Measurements from ENCODE around the gene CDK14. TPM values are rescaled to one million over a fixed set of nuclear protein-coding genes. Genes with fewer than 3 reads are reported as not detected.

Gene CDK14
- total RNA-seq, 4 donors from 2014 or later, result 3.3 to 61.6 (median 38.7) TPM

GRCh38 chr7:90948085-90948484 is 352.0 kb downstream of the CDK14 start:
- no peak for DNase-seq
- H3K27me3 ChIP-seq, result no peaks in the 10 kb centered on the region
- no peak overlapping the region for H3K4me3 ChIP-seq
- no peaks in the 10 kb centered on the region for H3K4me1 ChIP-seq
- no peaks in the 10 kb centered on the region for H3K9me3 ChIP-seq
- no peak overlapping the region for H3K27ac ChIP-seq
- TF ChIP-seq CTCF (IDR thresholded peaks at IDR 0.05), result no peak
- TF ChIP-seq POLR2A (IDR thresholded peaks at IDR 0.05), result no peak
- intact Hi-C loops (cut with DNase I; ENCODE audit: low total_unique reads), result no loop called here
- peaks cover 0 to 4% of the 10 kb centered on the region in 2 donors for H3K36me3 ChIP-seq

DNA sequence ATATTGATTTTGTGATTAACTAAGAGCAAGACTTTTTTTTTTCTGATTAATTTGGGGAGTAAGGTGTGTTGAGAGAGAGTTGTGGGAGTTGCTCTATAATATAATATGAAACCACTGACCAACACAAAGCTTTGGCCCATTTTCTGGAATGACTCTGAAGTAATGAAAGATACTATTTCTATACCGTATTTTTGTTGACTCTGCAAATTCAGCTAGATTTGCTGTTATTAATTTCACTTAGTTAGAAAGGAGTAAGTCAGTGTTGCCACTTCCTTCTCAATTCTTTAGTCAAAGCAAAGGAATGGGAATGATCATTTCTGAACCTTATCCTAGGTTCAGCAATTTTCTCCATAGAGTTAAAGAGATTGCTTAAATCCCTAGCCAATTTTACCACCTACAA is 355.1 kb downstream of the CDK14 start:
- Histone ChIP-seq H3K9me3 (no peaks in the 10 kb centered on the region), H3K36me3 (peaks cover 0 to 4% of the 10 kb centered on the region in 2 donors), H3K27me3 (no peaks in the 10 kb centered on the region), H3K27ac (no peak overlapping the region), H3K4me1 (no peaks in the 10 kb centered on the region), H3K4me3 (no peak overlapping the region)
- intact Hi-C loops (cut with DNase I; ENCODE audit: low total_unique reads), result no loop called here
- TF ChIP-seq POLR2A (IDR thresholded peaks at IDR 0.05) (no peak), CTCF (IDR thresholded peaks at IDR 0.05) (no peak)
- no peak for DNase-seq

DNA sequence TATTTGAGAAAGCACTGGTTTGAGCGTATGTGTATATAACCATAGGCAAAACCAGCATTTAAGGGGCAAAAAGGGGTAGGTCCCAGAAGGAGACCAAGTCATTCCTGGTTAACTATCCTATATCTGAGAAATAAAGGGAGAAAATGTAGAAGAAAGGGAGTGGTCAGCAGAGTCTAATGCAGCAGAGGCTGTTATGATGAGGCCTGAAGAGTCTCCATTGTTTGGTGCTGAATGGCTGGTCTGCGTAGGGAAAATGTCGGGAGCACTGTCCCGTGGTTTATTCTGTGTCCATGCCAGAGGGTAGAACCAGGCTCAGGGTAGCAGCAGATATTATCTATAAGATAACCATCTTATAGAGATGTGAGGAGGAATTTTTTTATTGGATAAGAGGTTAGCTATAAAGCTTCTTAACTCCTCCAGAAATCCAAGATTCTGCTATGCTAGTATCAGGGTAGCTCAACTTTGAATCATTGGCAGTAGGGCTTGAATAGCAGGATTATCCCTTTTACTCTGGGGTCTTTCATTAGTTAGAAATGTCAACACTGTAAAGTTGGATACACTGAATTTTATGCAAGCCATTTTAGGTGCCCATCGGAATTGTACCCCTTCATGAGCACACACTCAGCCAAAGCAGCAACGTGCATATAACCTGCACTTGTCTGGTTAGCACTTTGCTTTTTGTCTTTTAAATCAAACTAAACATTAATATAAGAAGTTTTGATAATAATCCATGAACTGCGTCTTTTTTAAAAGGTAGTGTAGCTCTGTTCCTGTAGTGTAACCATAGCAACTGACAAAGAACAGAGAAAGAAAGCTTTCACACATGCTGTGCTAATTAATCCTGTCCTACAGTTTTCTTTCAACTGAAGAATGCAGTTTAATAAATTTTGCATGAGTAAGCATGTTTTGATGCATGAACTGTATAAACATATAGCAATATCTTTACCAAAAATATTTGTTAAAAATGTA is 356.1 kb downstream of the CDK14 start:
- intact Hi-C loops (cut with DNase I; ENCODE audit: low total_unique reads), result no loop called here
- Histone ChIP-seq H3K4me1 (no peaks in the 10 kb centered on the region), H3K4me3 (no peak overlapping the region), H3K27me3 (no peaks in the 10 kb centered on the region), H3K36me3 (peaks cover 0 to 4% of the 10 kb centered on the region in 2 donors), H3K27ac (no peak overlapping the region), H3K9me3 (no peaks in the 10 kb centered on the region)
- TF ChIP-seq CTCF (IDR thresholded peaks at IDR 0.05) (no peak), POLR2A (IDR thresholded peaks at IDR 0.05) (no peak)
- DNase-seq, result no peak

DNA sequence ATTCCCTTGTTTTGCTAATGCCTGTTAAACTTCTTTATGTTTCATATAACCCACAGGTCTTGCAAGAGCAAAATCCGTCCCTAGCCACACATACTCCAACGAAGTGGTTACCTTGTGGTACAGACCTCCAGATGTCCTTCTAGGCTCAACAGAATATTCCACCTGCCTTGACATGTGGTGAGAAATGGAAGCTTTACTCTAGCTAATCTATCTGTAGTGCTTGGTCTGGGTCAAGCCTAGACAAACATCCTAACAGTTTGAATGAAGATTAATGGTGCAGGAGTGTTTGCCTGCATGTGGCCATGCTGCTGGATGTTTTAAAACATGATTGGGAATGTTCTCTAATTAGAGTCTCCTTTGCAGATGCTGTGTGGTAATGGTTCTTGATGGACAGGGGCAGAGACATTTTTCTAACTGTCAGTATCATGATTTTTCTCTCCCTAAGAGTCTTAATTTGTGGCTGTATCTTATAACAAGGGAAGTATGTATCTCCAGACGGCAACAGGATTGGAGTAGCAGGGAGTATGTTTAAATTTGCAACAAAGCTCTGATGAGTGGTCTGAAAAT is 359.6 kb downstream of the CDK14 start:
- Histone ChIP-seq H3K4me1 (no peaks in the 10 kb centered on the region), H3K36me3 (no peaks in the 10 kb centered on the region), H3K27ac (no peak overlapping the region), H3K27me3 (no peaks in the 10 kb centered on the region), H3K4me3 (no peak overlapping the region), H3K9me3 (no peaks in the 10 kb centered on the region)
- intact Hi-C loops (cut with DNase I; ENCODE audit: low total_unique reads), result no loop called here
- DNase-seq, result no peak
- TF ChIP-seq CTCF (IDR thresholded peaks at IDR 0.05) (no peak), POLR2A (IDR thresholded peaks at IDR 0.05) (no peak)

- no peak overlapping the region for H3K27ac ChIP-seq
- TF ChIP-seq POLR2A (IDR thresholded peaks at IDR 0.05), result no peak
- no peak for TF ChIP-seq CTCF (IDR thresholded peaks at IDR 0.05)
Observed at GRCh38 chr7:90957883-90958282, 361.8 kb downstream of the CDK14 start.

More at GRCh38 chr7:90957883-90958282, 361.8 kb downstream of the CDK14 start:
- intact Hi-C loops (cut with DNase I; ENCODE audit: low total_unique reads), result no loop called here
- DNase-seq, result no peak
- no peaks in the 10 kb centered on the region for H3K27me3 ChIP-seq
- no peak overlapping the region for H3K4me3 ChIP-seq
- no peaks in the 10 kb centered on the region for H3K9me3 ChIP-seq
- no peaks in the 10 kb centered on the region for H3K36me3 ChIP-seq
- no peaks in the 10 kb centered on the region for H3K4me1 ChIP-seq
